OCI-LY7 (cell line): ENCODE results near the gene CTDNEP1. TPM values are rescaled to one million over a fixed set of nuclear protein-coding genes. Genes with fewer than 3 reads are reported as not detected.
A peak's percentile ranks its signal among the peaks of the same experiment; 100 is the strongest.

Experiments
- BruUV-seq: library from RNA; stranded (reverse); fragments of 400-500 nt; replicated peaks from 2 replicates; lab custom pipeline; 2021; lab: Mats Ljungman, UMichigan
- CTCF ChIA-PET: fragments of 300-600 bp; sonication (Branson Sonifier 250); formaldehyde crosslinking; loops from one replicate; lab custom pipeline; 2022; ENCODE audit warnings: antibody characterized with exemption; ENCODE audit not compliant: unreplicated experiment; lab: Charles Lee
- POLR2A ChIA-PET: fragments of 300-600 bp; sonication (Branson Sonifier 250); formaldehyde crosslinking; loops from one replicate; lab custom pipeline; 2022; ENCODE audit warnings: antibody characterized with exemption; lab: Charles Lee
- DNase-seq: peaks from one replicate; pipeline ENCODE4 v3.0.0-alpha.2; 2015; ENCODE audit warnings: low spot score
- H2AFZ ChIP-seq: fragments of 200-600 bp; sonication (generic), shearing (Covaris generic); 2 replicates; pipeline ENCODE4 v1.6.1; 2014; ENCODE audit warnings: mild to moderate bottlenecking, antibody characterized with exemption, low read length, moderate library complexity
- H3K27ac ChIP-seq: fragments of 200-600 bp; sonication (generic); 2 replicates; pipeline ENCODE4 v1.5.1; 2014; ENCODE audit warnings: mixed run types, low read depth, mild to moderate bottlenecking, moderate library complexity, low read length, inconsistent platforms; ENCODE audit not compliant: poor library complexity, severe bottlenecking
- H3K36me3 ChIP-seq: fragments of 200-600 bp; sonication (generic); 2 replicates; pipeline ENCODE4 v1.6.1; 2014; ENCODE audit warnings: mild to moderate bottlenecking, antibody characterized with exemption, low read length, moderate library complexity, mixed read lengths; ENCODE audit not compliant: insufficient read depth
- H3K4me1 ChIP-seq: fragments of 200-600 bp; sonication (generic); 2 replicates; pipeline ENCODE4 v1.5.1; 2014; ENCODE audit warnings: mild to moderate bottlenecking, low read length; ENCODE audit not compliant: insufficient read depth, poor library complexity, severe bottlenecking
- H3K4me2 ChIP-seq: fragments of 200-600 bp; sonication (generic); 2 replicates; pipeline ENCODE4 v1.6.1; 2014; ENCODE audit warnings: mild to moderate bottlenecking, low read length
- H3K4me3 ChIP-seq: fragments of 200-600 bp; sonication (generic); 2 replicates; pipeline ENCODE4 v1.5.1; 2014; ENCODE audit warnings: mild to moderate bottlenecking, low read depth, low read length; ENCODE audit not compliant: poor library complexity, severe bottlenecking
- H3K79me2 ChIP-seq: fragments of 200-600 bp; sonication (generic); 2 replicates; pipeline ENCODE4 v1.6.1; 2016; ENCODE audit warnings: low read depth, mild to moderate bottlenecking, low read length, moderate library complexity, mixed read lengths; ENCODE audit not compliant: insufficient read depth
- H3K9me2 ChIP-seq: fragments of 200-600 bp; sonication (generic); 2 replicates; pipeline ENCODE4 v1.6.1; 2016; ENCODE audit warnings: mild to moderate bottlenecking, low read length, mixed read lengths; ENCODE audit not compliant: insufficient read depth
- H3K9me3 ChIP-seq: fragments of 200-600 bp; sonication (generic); 2 replicates; pipeline ENCODE4 v1.6.1; 2014; ENCODE audit warnings: mild to moderate bottlenecking, mixed run types, low read length, mixed read lengths
- H4K20me1 ChIP-seq: fragments of 200-600 bp; sonication (generic); 2 replicates; pipeline ENCODE4 v1.6.1; 2014; ENCODE audit warnings: mild to moderate bottlenecking, antibody characterized with exemption, low read length, moderate library complexity, mixed read lengths; ENCODE audit not compliant: insufficient read depth
- CTCF ChIP-seq: fragments of 200-600 bp; sonication (generic); conservative IDR thresholded peaks from 2 replicates; pipeline ENCODE4 v1.5.1; 2014; ENCODE audit warnings: mild to moderate bottlenecking, antibody characterized with exemption, low read length, moderate library complexity, mixed read lengths
- EZH2phosphoT487 ChIP-seq: fragments of 200-600 bp; sonication (generic); IDR thresholded peaks from 2 replicates; pipeline ENCODE4 v1.6.1; 2018; ENCODE audit warnings: low read depth, borderline replicate concordance, mild to moderate bottlenecking, mixed run types, antibody characterized with exemption, low read length, moderate library complexity, mixed read lengths
- intact Hi-C: fragments of 100-400 bp; cut with micrococcal nuclease; formaldehyde crosslinking; loops from one replicate; pipeline ENCODE4 v1.10.0; 2022; ENCODE audit not compliant: unreplicated experiment
- total RNA-seq, 2 experiments: library from RNA; depleted of rRNA in 1 of 2; stranded (reverse); fragments of >200 nt in 1 of 2; shearing (Covaris generic) in 1 of 2; gene quantifications; 2 replicates each; pipeline ENCODE4 v1.2.3, GENCODE V29; 2014 to 2022

Gene CTDNEP1
- total RNA-seq, 2 experiments from 2014 or later = 52.1 to 173 TPM

GRCh38 chr17:7237761-7238419, 13.6 kb downstream of the CTDNEP1 start:
- no peaks in the 10 kb centered on the region for H3K9me3 ChIP-seq
- TF ChIP-seq CTCF (no peak), EZH2phosphoT487 (no peak)
- H3K9me2 ChIP-seq = no peaks in the 10 kb centered on the region
- H3K4me1 ChIP-seq = peaks cover 54% of the 10 kb centered on the region
- BruUV-seq = no TSS peak
- 0 out of 2 replicates have a peak, but pooled peaks cover 8% of the 10 kb centered on the region for H4K20me1 ChIP-seq
- peak overlapping the region; percentile 82 for H3K4me2 ChIP-seq
- intact Hi-C loops = loop anchor here (2.0 to 5.0 kb wide), 3 partner anchors 15 to 244 kb away; partner anchors contain the start of genes ELP5, POLR2A and SLC35G6
- peak overlapping the region; percentile 86 for H3K27ac ChIP-seq
- ChIA-PET CTCF (interaction anchor here (1.4 kb wide), 1 partner anchor 17 kb away, joined by 3 read pairs; no protein-coding TSS in a partner anchor), POLR2A (interaction anchor here (0.6 to 0.7 kb wide), 2 partner anchors 38 to 113 kb away, joined by 6 to 7 read pairs; no protein-coding TSS in a partner anchor)
- DNase-seq = peak; percentile 87
- H3K79me2 ChIP-seq = peaks cover 41% of the 10 kb centered on the region
- peak overlapping the region; percentile 100 for H3K4me3 ChIP-seq
- peaks cover 45% of the 10 kb centered on the region for H3K36me3 ChIP-seq
- no peak overlapping the region for H2AFZ ChIP-seq

DNA sequence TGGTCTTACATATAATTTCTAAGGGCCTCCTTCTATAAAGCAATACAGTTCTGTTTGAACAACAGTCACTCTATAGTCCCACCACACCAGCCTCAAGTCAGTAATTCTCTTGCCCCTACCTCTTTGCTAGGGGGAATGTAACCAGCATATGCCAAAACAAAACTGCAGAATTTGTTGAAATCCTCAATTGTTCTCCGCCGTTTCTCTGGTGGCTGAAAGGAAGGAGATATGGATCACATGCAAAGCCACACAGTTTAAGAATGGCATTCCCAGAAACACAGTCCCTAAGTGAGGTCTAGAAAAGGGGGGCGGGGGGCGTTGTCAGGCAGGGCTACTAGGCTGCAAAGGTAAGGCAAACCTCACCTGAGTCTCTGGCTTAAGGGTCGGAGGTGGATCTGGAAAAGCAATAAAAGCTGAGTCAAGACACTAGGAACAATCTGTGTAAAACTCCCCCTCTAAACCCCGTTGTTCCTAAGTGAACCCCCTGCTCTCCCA, 14.2 kb downstream of the CTDNEP1 start:
- no peaks in the 10 kb centered on the region for H3K9me3 ChIP-seq
- peaks cover 12% of the 10 kb centered on the region; the same call in 1 of the 2 replicates for H4K20me1 ChIP-seq
- H3K9me2 ChIP-seq = no peaks in the 10 kb centered on the region
- peak overlapping the region; percentile 82 for H3K4me2 ChIP-seq
- H3K4me3 ChIP-seq = peak overlapping the region; percentile 100
- BruUV-seq = no TSS peak
- peaks cover 47% of the 10 kb centered on the region for H3K36me3 ChIP-seq
- H3K27ac ChIP-seq = peak overlapping the region; percentile 86
- no peak for DNase-seq
- peaks cover 47% of the 10 kb centered on the region for H3K79me2 ChIP-seq
- POLR2A ChIA-PET = no interaction called here
- no peak for TF ChIP-seq EZH2phosphoT487
- no peak for TF ChIP-seq CTCF
- CTCF ChIA-PET = no interaction called here
- intact Hi-C loops = loop anchor here (5.0 kb wide), 1 partner anchor 245 kb away; the partner anchor contains the start of genes POLR2A and SLC35G6
- peaks cover 53% of the 10 kb centered on the region for H3K4me1 ChIP-seq
- H2AFZ ChIP-seq = no peak overlapping the region

DNA sequence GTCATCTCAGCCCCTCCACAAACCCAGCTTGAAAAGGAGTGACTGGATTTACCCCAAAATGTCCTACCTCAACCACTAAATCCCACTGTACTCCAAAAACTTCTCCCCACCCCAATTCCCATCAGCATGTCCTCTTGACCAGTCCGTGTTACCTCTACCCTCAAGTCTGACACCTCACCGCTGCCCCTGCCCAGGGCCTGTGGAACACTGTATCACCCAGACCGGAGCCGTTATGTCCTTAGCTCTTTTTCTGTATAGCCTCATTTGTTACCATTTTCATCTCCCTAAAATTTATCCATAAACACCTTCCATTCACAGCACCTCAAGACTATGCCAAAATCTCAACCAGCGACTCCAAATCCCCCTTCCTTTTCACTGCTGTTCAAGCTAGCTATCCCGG, 14.7 kb downstream of the CTDNEP1 start:
- CTCF ChIA-PET = no interaction called here
- Histone ChIP-seq H3K4me1 (peaks cover 58% of the 10 kb centered on the region), H3K79me2 (peaks cover 49% of the 10 kb centered on the region), H3K36me3 (peaks cover 52% of the 10 kb centered on the region), H3K9me2 (no peaks in the 10 kb centered on the region), H3K4me3 (peak overlapping the region; percentile 100), H2AFZ (no peak overlapping the region), H3K27ac (peak overlapping the region; percentile 86), H4K20me1 (peaks cover 17% of the 10 kb centered on the region), H3K9me3 (no peaks in the 10 kb centered on the region), H3K4me2 (peak overlapping the region; percentile 82)
- BruUV-seq = no TSS peak
- TF ChIP-seq CTCF = no peak
- TF ChIP-seq EZH2phosphoT487 = no peak
- intact Hi-C loops = loop anchor here (5.0 kb wide), 1 partner anchor 245 kb away; the partner anchor contains the start of genes POLR2A and SLC35G6
- POLR2A ChIA-PET = no interaction called here
- no peak for DNase-seq
